Vagina (tissue), 2 donors: ENCODE data around the gene PTGR3. TPM values are rescaled to one million over a fixed set of nuclear protein-coding genes. Genes with fewer than 3 reads are reported as not detected.
A peak's percentile ranks its signal among the peaks of the same experiment; 100 is the strongest.

Experiments
- DNase-seq, 2 donors: peaks; one replicate each; pipeline ENCODE4 v3.0.0-alpha.2; 2017; ENCODE audit errors: extremely low spot score in 2 of 2
- H3K27ac ChIP-seq: fragments of 200-600 bp; sonication (generic); one replicate; pipeline ENCODE4 v1.5.1; 2019
- H3K27me3 ChIP-seq: fragments of 200-600 bp; sonication (generic); one replicate; pipeline ENCODE4 v1.5.1; 2019
- H3K36me3 ChIP-seq, 2 donors: fragments of 200-600 bp; sonication (generic); one replicate each; pipeline ENCODE4 v1.5.1; 2017 to 2019
- H3K4me1 ChIP-seq: fragments of 200-600 bp; sonication (generic); one replicate; pipeline ENCODE4 v1.5.1; 2019
- H3K4me3 ChIP-seq, 2 donors: fragments of 200-600 bp; sonication (generic); 1 replicate in 1 of 2; 2 replicates in 1 of 2; pipeline ENCODE4 v1.5.1; 2016 to 2019
- H3K9me3 ChIP-seq: fragments of 200-600 bp; sonication (generic); one replicate; pipeline ENCODE4 v1.5.1; 2019
- POLR2A ChIP-seq, 2 donors: fragments of 450-650 bp; IDR thresholded peaks; one replicate each; pipeline ENCODE4 v1.6.1; 2017; ENCODE audit warnings: antibody characterized with exemption in 2 of 2, mild to moderate bottlenecking in 2 of 2, moderate library complexity in 2 of 2
- POLR2AphosphoS5 ChIP-seq, 2 donors: sonication (generic); formaldehyde crosslinking; IDR thresholded peaks; one replicate each; pipeline ENCODE4 v1.9.0; 2017; ENCODE audit warnings: antibody characterized with exemption in 2 of 2, mild to moderate bottlenecking in 2 of 2, low read depth in 1 of 2; ENCODE audit not compliant: insufficient read depth in 1 of 2
- intact Hi-C: fragments of 100-400 bp; cut with DNase I; formaldehyde crosslinking; loops from one replicate; pipeline ENCODE4 v1.15.1; 2023
- total RNA-seq: library from RNA; depleted of rRNA; stranded (reverse); fragments of >200 nt; gene quantifications from one replicate; pipeline ENCODE4 v1.2.3, GENCODE V29; 2016
- TF ChIP-seq, protein P1 (sequence below), 3 experiments: fragments of 450-650 bp in 2 of 3; fragments of 200-600 bp in 1 of 3; sonication (generic) in 1 of 3; IDR thresholded peaks; one replicate each; pipeline ENCODE4 v1.5.1; 2017 to 2019; ENCODE audit warnings: antibody characterized with exemption in 3 of 3, mild to moderate bottlenecking in 2 of 3, moderate library complexity in 2 of 3

Gene PTGR3
- total RNA-seq, 1 donor from 2014 or later, result 16.0 TPM

DNA sequence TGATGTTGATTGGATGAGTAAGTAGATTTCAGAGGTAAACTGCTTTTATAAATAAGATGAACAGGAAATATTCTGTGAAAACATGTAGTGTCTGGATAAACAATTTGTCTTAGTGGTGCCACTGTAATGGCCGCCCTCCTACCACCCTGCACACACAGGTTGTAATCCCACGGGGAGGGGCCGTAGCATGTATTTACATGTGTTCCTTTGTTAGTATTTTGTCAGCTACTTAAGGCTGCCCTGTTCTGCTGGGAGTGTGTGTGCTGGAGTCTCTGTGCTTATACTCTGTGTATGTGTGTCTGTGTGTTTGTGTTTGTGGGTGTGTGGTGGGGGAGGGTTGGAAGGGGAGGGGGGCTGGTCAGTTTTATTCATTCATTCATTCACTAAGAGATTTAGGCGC lies 6.7 kb upstream of the PTGR3 start:
- DNase-seq, result peak in 1 of 2 donors; percentile 37
- H3K4me3 ChIP-seq, result no peak overlapping the region
- no peaks in the 10 kb centered on the region for H3K36me3 ChIP-seq
- no peak overlapping the region for H3K27ac ChIP-seq
- no peaks in the 10 kb centered on the region for H3K27me3 ChIP-seq
- peaks cover 78% of the 10 kb centered on the region for H3K4me1 ChIP-seq
- intact Hi-C loops, result no loop called here
- TF ChIP-seq POLR2AphosphoS5 (IDR thresholded peaks at IDR 0.05; ENCODE audit: insufficient read depth in 1 of 2, low read depth in 1 of 2), result no peak
- TF ChIP-seq, protein P1, sequence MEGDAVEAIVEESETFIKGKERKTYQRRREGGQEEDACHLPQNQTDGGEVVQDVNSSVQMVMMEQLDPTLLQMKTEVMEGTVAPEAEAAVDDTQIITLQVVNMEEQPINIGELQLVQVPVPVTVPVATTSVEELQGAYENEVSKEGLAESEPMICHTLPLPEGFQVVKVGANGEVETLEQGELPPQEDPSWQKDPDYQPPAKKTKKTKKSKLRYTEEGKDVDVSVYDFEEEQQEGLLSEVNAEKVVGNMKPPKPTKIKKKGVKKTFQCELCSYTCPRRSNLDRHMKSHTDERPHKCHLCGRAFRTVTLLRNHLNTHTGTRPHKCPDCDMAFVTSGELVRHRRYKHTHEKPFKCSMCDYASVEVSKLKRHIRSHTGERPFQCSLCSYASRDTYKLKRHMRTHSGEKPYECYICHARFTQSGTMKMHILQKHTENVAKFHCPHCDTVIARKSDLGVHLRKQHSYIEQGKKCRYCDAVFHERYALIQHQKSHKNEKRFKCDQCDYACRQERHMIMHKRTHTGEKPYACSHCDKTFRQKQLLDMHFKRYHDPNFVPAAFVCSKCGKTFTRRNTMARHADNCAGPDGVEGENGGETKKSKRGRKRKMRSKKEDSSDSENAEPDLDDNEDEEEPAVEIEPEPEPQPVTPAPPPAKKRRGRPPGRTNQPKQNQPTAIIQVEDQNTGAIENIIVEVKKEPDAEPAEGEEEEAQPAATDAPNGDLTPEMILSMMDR (IDR thresholded peaks at IDR 0.05), result no peak
- no peak for TF ChIP-seq POLR2A (IDR thresholded peaks at IDR 0.05)
- H3K9me3 ChIP-seq, result no peaks in the 10 kb centered on the region

DNA sequence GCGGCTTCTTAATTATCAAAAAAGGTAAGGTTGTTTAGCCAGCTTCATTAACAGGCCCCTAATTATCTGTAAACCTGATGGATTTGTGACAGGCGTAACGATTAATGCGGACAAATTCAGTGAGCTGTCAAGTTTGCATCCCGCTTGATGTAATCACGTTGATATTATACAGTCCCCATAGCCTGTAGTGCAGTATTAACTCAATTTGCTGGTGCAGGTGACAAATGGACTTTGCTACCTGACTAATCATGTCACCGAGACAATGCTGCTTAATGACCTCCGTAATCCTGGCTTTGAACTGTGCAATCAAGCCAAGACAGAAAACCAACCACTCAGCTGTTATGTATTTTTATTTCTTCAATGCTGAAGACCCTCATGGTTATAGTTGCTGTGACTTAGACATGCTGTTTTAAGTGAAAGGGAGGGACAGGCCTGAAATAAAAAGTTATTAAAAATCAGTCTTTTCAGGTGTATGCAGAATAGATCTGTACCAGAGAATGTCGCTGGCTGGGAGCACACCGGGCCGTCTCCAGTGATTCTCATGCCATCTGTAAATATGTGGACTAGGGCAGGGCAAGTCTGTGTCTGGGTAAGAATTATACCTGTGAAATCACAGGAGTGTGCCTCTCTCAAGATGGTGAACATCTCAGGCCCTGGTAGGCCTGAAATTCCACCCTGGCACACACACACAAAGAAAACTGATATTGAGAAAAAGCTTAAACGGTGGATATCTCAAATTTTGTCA lies 6.0 kb upstream of the PTGR3 start:
- no peaks in the 10 kb centered on the region for H3K9me3 ChIP-seq
- intact Hi-C loops, result loop anchor here (5.0 kb wide), 1 partner anchor 37 kb away; no protein-coding TSS in a partner anchor
- H3K4me3 ChIP-seq, result no peak overlapping the region
- H3K36me3 ChIP-seq, result no peaks in the 10 kb centered on the region
- TF ChIP-seq, protein P1 (IDR thresholded peaks at IDR 0.05), result no peak
- TF ChIP-seq POLR2AphosphoS5 (IDR thresholded peaks at IDR 0.05; ENCODE audit: insufficient read depth in 1 of 2, low read depth in 1 of 2) (no peak), POLR2A (IDR thresholded peaks at IDR 0.05) (no peak)
- peak overlapping the region; percentile 94 for H3K27ac ChIP-seq
- DNase-seq, result peak in 1 of 2 donors; percentile 37
- H3K4me1 ChIP-seq, result peaks cover 76% of the 10 kb centered on the region
- H3K27me3 ChIP-seq, result no peaks in the 10 kb centered on the region

DNA sequence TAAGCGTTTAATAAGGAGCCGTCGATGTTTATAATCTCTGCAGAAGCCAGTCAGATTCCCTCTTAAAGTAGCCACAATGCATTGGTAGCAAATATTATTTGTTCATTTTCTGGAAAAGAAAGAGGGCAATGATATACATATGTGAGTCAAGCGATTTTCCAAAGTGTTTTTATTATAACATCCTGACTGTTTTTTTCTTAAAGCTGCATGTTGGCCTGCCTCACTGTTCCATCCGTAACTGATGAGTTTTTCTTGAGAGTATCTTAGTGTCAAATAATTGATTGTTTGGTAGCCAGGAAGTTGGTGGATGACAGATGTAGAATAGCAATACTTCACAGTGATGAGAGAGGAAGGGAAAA lies 5.4 kb upstream of the PTGR3 start:
- TF ChIP-seq, protein P1 (IDR thresholded peaks at IDR 0.05), result no peak
- TF ChIP-seq POLR2AphosphoS5 (IDR thresholded peaks at IDR 0.05; ENCODE audit: insufficient read depth in 1 of 2, low read depth in 1 of 2) (no peak), POLR2A (IDR thresholded peaks at IDR 0.05) (no peak)
- H3K4me1 ChIP-seq, result peaks cover 75% of the 10 kb centered on the region
- no peak for DNase-seq
- peak overlapping the region; percentile 94 for H3K27ac ChIP-seq
- H3K4me3 ChIP-seq, result no peak overlapping the region
- H3K9me3 ChIP-seq, result no peaks in the 10 kb centered on the region
- no peaks in the 10 kb centered on the region for H3K27me3 ChIP-seq
- H3K36me3 ChIP-seq, result no peaks in the 10 kb centered on the region
- intact Hi-C loops, result loop anchor here (5.0 kb wide), 1 partner anchor 38 kb away; no protein-coding TSS in a partner anchor

DNA sequence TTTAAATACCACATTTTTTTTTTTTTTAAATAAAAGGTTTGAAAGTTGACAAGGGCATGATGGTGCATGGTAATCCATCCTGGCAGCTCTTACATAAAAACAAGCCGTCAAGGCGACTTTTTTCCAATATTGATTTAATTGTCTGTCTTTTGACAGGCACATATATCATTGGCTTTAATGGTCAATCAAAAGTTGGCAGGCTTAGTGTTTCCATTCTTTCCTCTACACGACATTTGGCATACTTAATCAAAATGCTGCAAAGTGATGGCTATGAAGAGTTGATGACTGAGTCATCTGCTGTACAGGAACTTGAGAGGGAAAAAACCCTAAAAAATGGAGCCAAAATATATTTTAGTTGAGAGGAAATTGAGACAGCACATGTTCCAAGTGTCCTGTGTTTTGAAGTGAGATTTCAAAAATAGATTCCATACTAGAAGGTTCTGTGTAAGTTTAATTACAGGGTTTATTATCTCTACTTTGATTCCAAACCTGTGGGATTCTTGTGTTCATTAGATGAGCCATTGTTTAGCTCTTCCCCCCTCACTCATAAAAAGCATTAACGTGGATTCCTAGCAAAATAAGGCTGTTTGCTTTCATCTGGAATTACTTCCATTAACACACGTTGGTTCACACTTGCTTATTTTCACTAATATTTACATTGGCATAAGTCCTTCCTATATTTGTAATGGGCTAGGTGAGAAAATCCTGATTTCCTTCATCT lies 4.8 kb upstream of the PTGR3 start:
- Histone ChIP-seq H3K4me3 (peak overlapping the region in 1 of 2 donors; percentile 2), H3K27me3 (no peaks in the 10 kb centered on the region), H3K27ac (peak overlapping the region; percentile 94), H3K4me1 (peaks cover 69% of the 10 kb centered on the region), H3K36me3 (no peaks in the 10 kb centered on the region), H3K9me3 (no peaks in the 10 kb centered on the region)
- intact Hi-C loops, result loop anchor here (5.0 kb wide), 1 partner anchor 39 kb away; no protein-coding TSS in a partner anchor
- peak in 1 of 2 donors; percentile 13 for DNase-seq
- TF ChIP-seq, protein P1 (IDR thresholded peaks at IDR 0.05), result no peak
- TF ChIP-seq POLR2AphosphoS5 (IDR thresholded peaks at IDR 0.05; ENCODE audit: insufficient read depth in 1 of 2, low read depth in 1 of 2), result peak in 1 of 2 donors; percentile 71
- no peak for TF ChIP-seq POLR2A (IDR thresholded peaks at IDR 0.05)
